HG03457 (cell line): ENCODE results near the gene CHMP5.

Source experiments
- ATAC-seq: cut with Tn5 transposase; IDR thresholded peaks from one replicate; pipeline ENCODE4 v1.9.1; 2021; ENCODE audit warnings: moderate number of reproducible peaks; ENCODE audit not compliant: unreplicated experiment

CHMP5 gene

DNA sequence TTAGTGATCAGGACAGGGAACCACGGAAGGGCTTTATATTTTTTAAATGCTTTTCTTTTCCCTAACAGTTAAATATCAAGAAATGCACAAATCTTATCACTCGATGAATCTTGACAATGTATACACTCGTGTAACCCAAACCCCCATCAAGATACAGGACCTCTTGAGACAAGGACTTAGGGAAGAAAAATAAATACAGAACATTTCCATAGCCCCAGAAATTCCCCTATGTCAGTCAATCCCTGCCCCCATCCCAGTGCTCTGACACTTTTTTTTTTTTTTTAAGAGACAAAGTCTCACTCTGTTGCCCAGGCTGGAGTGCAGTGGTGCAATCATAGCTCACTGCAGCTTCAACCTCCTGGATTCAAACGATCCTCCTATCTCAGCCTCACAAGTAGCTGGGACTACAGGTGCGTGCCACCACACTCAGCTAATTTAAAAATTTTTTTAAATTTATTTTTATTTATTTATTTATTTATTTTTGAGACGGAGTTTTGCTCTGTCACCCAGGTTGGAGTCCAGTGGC is 22.2 kb upstream of the CHMP5 start:
- ATAC-seq: no peak

DNA sequence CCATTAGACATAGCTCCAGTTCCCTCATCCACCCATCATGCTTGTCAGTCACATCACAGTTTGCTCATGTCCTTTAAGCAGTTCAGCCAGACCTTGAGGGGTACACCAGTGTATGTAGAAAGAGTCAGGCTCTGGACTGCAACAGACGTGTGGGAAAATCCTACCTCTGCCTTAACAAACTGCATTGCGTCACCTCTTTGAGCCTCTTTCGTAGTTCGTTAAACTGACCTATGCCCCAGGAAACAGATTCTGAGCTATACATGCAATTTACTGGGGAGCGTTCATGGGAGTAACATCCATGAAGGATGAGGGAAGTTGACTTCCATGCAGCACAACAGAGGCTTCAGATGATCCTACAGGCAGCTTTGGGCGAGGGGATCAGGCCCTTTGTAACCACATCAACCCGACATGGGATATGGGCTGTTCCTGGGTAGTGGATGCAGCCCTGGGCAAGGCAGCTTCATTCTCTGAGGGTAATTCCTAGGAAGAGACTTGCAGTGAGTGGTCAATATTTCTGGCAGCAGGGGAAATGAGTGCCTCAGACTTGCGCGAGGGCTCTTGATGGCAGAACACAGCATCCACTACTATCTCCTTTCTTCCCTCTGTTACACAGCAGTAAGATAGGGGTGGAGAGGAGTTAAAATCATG is 20.6 kb upstream of the CHMP5 start:
- no peak for ATAC-seq

DNA sequence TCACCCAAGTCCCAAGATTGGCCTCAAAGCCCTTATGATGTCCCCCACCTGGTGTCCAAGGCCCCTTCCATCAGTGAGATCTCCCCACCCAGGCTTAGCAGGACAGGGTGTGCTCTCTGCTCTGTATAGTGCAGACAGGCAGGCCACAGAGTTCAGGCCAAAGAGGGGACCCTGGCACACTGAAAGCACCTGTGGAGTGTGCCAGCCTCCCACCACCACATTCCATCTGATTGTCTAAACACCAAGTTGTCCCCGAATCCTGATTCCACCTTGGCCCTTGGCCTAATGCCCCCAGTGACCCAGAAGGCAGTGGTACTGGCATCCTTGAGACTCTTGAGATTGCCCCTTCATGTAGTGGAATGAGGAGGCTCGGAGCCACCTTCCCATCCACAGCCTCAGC is 19.5 kb upstream of the CHMP5 start:
- ATAC-seq: no peak

DNA sequence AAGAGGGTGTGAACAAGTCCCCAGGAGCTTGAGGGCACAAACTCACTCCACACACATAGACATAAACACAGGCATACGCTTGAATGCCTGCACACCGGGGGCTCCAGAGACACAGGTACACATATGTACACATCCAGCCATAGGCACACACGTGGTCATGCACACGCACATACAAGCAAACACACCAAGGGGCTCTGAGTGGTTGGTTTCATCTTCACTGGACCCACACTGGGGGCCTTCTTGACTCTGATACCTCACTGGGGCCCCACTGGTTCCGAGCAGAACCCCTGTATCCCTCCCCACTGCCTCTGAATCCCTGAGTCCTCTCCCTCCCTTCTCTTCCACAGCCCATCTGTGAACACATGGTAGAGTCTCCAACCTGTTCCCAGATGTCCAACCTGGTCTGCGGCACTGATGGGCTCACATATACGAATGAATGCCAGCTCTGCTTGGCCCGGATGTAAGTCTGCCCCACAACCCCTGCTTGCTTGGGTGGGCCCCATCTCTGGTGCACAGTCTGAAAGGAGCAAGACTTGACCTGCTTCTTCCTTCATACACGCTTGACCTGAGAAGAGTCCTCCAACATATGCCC is 18.5 kb upstream of the CHMP5 start:
- no peak for ATAC-seq

DNA sequence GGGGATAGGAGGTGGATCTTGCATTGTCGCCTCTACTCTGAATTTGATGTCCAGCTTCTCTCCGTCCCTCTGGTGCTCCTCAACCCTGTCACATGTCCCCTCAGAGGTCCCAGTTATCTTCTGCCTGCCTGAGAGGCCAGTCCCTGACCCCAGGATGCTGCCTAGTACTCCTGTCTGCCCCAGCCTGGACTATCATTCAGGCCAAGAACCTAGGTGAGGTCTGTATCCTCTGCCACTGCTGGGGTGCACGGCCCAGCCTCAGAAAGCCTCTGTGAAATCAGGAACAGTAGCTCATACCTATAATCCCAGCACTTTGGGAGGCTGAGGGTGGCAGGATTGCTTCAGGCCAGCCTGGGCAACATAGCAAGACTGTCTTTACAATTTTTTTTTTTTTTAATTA is 16.2 kb upstream of the CHMP5 start:
- ATAC-seq: no peak

DNA sequence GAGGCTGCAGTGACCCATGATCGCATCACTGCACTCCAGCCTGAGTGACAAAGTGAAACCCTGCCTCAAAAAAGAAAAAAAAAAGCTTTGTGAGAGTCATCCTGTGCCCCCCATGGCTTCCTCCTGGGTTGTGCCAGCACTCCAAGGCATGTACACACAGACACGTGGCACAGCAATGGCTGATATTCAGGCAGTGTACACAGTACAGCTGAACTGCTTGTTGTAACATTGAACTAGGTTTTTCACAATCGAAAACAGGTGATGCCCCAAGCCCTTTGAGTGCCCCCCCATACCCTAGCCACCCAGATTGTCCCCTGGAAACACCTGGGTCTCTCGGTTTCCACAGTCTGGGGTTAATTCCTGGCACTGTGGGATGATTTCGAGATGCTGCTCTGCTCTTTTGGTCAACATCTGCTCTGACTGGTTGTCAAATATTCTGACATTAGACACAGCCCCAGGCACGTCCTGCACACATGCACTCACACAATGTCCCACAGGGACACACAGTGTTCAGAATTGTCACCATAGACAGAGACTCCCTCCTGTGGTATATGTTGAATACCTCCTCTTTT is 15.7 kb upstream of the CHMP5 start:
- no peak for ATAC-seq

DNA sequence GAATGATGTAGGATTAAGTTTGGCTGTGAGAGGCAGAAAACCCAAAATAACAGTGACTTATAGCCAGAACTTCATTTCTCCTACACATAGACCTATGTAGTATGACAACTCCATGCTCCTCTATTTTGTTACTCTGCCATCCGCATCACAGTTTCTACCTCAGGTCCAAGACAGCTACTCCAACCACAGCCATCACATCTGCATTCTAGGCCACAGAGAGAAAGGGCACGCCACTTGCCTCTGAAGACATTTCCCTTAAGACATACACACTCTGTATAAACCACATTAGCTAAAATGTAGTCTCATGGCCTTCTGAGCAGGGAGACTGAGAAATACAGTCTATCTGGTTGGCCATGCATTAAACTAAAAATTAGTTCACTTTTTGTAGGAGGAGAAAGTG is 14.9 kb upstream of the CHMP5 start:
- no peak for ATAC-seq

DNA sequence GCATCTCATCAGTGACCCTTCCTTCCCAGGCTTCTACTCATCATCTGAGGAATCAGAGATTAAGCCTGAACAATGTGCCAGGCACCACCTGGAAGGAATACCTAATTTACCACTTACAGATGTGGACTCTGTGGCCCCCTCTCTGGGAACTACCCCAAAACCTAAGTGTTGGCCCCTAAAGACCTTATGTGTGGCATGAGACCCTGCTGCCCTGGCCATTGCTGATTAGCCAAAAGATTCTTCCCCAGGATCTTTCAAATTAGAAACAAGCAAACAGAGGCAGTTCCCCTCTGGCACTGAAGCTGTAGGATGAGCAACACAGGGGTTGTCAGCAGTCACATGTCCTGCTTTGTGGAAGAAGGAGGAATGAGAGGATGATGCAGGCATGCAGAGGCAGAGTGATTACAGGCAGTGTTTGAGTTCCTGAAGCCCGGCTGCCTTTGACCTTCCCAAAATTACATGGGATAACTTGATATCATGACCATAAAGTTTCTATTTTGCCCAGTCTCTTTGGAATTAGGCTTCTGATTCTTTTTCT is 14.3 kb upstream of the CHMP5 start:
- ATAC-seq: no peak

DNA sequence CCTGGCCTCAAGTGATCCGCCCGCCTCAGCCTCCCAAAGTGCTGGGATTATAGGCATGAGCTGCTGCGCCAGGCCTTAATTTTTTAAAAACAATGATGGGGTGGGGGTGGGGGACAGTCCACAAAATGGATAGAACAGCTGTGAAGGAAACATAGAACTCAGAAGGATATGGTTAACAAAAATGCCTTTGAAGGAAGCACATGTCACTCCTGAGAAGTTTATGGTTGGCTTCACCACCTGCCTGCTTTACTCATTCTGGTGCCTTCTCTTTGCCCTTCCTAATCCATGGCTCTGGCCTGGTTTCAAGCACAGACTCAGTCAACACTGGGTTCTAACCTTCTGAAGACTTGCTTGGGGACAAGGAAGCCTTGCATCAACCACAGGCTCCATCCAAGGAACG is 10.6 kb upstream of the CHMP5 start:
- no peak for ATAC-seq

DNA sequence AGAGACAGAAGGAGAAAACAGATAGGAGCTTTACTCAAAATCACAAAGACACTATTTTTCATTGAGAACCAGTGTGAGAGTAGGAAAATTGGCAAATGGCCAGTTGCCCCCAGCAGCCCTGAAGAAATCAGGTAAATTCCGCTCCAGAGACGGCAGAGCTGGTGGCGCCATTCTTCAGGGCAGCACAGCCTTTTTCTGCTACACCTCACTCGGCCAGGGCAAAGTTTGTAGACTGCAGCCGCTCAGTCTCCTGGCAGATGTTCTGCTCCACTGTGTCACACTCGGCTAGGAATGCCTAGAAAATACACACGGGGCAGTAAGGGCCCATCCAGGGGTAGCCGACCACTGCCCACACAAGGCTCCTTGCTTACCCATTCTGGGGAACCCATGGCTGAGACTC is 9.8 kb upstream of the CHMP5 start:
- ATAC-seq: no peak

DNA sequence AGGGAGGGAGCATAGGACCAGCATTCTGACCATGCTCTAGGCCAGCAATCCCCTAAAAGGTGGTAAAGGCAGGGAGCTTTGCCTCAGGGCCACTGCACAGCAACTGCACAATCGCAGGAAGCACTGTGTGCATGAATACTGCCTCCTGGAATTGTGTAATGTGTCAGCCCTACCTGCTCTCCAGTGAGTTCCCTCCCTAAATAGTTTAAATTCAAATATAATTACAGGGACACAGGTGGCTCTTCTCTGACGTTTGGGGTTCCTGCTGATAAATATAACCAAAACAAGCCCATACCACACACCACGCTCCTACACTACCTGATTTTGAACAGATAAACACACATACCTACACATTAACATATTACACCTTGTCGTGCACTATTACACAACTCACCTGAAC is 9.4 kb upstream of the CHMP5 start:
- no peak for ATAC-seq

DNA sequence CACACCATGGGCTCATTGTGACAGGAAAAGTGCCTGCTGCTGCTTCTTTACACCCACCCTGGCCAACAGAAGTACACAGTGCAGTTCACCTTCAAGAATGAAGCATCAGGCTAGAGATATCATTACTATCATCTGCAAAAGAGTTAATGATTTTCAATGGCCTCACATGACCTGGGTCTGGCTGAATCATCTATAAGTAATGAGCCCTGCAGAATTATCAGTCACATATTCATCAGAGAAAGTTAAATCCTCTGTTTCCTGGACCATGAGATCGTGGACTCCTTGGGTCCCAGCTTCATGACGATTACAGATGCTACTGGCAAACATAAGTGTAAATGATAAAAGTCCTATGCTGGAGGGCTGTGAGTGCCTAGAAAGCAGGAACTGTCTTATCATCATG is 8.6 kb upstream of the CHMP5 start:
- ATAC-seq: no peak

DNA sequence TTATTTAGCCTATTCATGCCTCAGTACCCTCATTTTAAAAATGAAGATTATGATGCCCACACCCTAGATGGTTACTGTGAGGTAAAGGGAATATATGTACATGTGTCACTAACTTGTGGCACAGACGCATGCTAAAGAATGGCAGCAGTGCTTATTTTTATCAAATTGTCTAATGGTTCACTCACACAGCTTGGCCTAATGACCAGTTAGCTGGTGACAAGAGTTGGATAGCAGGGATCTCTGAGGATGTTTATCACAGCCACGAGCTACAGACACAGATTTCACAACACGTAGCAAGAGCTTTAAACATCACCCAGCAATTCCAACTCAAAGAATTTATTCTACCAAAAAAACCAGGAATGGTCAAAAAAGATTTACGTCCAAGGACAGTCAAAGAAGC is 7.6 kb upstream of the CHMP5 start:
- no peak for ATAC-seq

DNA sequence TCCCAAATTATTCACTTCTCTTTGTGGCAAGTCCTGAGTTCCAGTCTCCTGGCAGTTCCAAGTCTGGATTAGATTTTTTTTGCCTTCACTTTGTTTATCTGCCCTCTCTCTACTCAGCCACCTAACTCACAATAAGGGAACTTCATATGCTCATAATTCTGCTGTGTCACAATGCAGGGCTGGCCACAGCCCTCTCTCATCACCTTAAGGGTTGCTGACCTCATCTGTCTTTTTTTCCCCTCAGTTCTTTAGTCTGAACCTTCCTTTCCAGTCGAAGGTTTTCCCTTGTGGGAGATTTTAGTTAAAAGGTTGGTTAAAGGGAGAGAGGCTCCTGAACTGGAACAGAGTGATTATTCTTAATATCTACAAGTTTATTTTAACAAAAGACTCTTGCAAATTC is 4.5 kb upstream of the CHMP5 start:
- no peak for ATAC-seq

DNA sequence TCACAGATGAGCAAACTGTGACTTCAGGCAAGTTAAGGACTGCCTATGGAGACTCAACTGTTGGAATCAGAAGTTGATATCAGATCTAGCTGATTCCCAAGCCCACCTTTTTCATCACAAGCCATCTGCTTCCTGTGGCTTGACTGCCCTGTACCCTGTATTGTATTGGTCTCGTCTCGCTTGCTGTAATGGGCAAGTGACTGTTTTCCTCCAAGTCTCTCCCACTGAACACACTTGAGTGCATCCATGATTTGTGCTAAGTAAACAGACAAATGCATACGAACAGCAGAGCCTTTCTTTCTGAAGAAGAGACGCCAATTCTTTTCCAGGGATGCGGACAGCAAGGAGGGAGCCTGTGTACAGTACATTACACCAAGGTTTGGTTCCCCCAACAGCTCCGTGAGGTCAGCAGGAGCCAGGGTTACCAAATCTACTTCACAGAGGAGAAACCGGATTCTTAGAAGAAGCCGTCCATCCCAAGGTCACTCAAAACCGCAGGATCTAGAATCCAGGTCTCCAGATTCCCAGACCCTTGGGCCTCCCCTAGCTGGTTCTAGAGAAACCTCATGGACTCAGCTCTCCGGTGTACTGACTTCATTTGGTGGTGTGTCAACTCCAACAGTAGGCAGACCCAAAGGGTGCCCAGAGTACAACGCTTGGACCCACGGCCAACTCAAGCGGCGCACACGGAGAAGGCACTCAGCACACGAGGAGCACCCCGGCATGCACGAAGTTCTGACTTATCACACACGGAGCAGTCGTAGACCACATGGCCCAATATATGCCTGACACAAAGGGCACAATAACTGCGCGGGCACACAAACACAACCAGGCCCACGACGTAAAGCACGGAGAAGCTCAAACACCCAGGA is 1.5 kb upstream of the CHMP5 start:
- peak; percentile 11 for ATAC-seq

DNA sequence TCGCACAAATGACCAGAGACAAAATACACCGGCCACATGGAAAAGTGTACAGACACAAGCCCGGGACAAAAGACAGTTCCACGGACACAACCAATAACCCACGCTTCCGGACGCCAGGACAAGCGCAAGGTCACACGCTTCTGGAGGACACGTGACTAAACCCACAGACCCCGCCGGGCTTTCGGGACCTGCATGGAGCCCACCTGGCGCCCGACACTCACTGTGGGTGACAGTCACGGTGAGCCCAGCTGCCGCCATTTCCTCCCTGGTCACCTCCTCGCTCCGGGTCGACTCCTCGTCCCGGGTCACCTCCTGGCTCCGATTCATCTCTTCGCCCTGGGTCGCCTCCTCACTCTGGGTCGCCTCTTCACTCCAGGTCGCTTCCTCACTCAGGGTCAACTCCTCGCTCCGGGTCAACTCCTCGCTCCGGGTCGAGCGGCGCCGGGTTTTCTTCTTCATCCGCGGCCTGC is 811 bp upstream of the CHMP5 start:
- ATAC-seq: peak; percentile 10

DNA sequence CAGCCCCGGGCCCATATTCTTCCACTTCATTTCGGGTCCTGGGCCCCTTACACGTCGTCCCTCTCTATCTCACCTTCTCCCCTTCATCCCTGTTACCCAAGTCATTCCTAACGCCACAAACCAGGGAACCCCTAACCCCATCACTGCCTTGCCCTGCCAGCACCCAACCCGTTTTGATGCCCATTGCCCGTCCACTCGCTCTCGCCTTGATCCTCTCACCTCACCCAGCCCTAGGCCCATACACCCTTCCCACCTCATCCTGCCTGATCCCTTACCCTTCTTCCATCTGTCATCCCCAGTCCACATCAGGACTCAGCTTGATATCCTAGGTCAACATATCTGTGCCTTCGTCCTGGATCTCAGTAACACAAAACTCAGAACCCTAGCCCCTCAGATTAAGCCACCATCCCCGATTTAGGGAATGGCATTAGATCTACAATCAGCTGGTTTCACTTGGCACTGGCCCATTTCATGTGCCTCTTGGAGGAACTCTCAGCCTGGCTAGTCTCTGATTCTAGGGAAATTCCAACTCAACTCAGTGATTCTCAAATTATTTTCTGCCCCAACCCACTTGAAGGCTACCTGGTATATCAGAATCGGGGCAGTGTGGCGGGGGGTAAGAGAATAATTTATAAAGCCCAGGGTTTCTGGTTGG is 489 bp downstream of the CHMP5 start:
- no peak for ATAC-seq

DNA sequence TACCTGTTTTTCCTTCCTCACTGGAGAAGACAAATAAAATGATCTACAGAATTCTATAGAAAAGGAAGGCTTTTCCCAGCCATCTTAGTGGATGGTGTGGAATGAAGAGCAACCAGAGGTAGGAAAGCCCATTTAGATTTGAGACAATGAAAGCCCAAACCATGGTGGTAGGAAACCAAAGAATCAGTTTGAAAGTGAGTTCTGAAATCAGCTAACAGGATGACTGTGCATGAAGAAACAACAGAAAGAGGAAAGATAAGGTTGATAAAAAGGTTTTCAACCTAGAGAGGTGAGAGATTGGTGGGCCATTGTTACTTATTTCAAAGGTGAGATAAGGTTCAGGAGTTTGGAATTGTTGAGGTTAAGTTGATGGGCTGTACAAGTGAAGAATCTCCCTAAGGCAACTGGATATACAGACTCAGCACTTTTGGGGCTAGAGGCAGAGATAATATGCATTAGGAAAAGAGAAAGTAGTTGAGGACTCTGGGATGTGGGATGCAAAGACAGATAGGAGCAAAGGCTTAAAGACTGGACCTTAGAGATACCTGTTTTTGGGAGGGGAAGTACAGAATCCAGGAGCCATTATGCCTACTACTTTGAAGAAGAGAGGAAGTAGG is 2.4 kb downstream of the CHMP5 start:
- ATAC-seq: no peak

DNA sequence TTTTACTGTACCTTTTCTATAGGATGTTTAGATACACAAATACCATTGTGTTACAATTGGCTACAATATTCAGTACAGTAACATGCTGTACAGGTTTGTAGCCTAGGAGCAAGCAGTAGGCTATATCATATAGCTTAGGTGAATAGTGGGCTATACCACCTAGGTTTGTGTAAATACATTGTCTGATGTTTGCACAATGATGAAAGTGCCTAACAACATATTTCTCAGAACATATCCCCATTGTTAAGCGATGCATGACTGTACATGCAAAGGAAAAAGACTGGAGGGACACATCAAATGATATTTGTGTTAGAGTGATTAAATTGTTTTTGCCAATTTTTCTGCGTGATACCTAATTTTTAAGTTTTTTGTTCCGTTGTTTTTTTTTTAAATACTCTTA is 5.3 kb downstream of the CHMP5 start:
- ATAC-seq: no peak

DNA sequence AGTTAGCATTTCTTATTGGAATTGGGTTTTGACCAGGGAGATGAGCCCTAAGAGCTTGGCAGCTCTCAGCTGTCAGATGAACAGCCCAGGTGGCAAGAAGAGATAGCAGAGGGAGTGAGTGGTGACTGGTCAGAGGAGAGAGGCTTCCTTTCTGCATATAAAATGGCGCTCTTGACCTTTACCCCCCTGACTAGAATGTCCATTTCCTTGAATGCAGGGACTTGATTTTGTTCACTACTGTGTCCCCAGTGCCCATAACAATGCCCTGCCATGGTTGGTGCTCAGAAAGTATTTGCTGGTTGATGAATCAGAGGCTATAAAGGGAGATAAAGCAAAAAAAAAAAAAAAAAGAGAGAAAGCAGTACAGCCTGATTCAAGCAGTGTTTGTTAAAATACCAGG is 7.2 kb downstream of the CHMP5 start:
- ATAC-seq: no peak
